ENCODE measurements around the gene C4orf17.

Gene C4orf17

GRCh38 chr4:99537674-99538073 lies 26.9 kb downstream of the C4orf17 start:
- DNase-seq (ENCODE audit: extremely low read depth, low read depth): no peak
- TF ChIP-seq, protein P1, sequence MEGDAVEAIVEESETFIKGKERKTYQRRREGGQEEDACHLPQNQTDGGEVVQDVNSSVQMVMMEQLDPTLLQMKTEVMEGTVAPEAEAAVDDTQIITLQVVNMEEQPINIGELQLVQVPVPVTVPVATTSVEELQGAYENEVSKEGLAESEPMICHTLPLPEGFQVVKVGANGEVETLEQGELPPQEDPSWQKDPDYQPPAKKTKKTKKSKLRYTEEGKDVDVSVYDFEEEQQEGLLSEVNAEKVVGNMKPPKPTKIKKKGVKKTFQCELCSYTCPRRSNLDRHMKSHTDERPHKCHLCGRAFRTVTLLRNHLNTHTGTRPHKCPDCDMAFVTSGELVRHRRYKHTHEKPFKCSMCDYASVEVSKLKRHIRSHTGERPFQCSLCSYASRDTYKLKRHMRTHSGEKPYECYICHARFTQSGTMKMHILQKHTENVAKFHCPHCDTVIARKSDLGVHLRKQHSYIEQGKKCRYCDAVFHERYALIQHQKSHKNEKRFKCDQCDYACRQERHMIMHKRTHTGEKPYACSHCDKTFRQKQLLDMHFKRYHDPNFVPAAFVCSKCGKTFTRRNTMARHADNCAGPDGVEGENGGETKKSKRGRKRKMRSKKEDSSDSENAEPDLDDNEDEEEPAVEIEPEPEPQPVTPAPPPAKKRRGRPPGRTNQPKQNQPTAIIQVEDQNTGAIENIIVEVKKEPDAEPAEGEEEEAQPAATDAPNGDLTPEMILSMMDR (IDR thresholded peaks at IDR 0.05; ENCODE audit: low read depth, low read length): no peak

DNA sequence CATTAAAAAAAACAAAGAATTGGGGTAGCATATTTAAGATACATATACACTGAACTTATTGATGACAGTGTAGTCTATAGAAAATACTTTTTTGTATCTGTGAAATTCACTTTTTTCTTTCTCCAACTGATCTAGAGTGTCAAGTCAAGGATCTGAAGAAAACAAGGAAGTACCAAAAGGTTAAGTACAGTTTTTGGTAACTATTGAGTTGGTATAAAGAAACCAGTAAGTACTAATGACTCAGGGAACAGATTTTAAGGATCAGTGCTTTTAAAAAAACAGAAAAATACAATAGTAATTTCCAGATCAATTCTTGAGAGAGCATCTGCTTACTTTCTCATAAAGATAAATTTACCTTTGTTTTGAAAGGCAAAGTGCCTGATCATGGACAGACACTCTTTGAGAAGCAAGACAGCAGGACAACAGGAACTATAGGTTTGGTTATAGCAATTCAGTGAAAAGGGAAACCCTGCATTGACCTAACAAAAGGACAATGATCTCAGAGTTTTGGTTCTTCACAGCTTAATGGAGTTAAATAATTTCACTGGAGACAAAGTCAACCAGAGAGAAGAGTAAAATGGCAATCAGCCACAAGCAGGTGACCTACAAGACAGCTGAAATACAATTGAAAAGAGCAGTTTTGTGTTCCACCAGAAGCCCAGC lies 29.6 kb downstream of the C4orf17 start:
- TF ChIP-seq, protein P1 (IDR thresholded peaks at IDR 0.05; ENCODE audit: low read depth, low read length): no peak
- DNase-seq (ENCODE audit: extremely low read depth, low read depth): no peak

DNA sequence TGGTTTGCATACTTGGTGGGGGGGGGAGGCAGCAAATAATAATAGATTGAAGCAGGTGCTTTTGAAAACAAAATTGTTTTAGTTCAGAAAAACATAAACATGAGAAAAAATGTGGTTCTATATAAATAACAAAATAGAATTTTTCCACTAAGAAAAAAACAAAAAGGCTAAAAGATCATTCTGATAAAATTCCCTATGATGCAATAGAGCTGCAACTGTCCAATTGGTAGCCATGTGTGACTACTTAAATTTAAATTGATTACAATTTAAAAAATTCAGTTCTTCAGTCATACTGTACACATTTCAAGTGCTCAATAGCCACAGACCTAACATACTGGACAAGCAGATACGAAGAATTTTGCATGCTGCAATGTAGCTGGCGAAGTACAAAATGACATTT lies 42.1 kb downstream of the C4orf17 start:
- TF ChIP-seq, protein P1 (IDR thresholded peaks at IDR 0.05; ENCODE audit: low read depth, low read length): no peak
- no peak for DNase-seq (ENCODE audit: extremely low read depth, low read depth)

GRCh38 chr4:99563310-99564186 lies 52.7 kb downstream of the C4orf17 start, which contains the start of gene TRMT10A:
TRMT10A (minus strand) TSS chr4:99564039; CDS start chr4:99559338, 4,701 bp downstream.
- TF ChIP-seq, protein P1 (IDR thresholded peaks at IDR 0.05; ENCODE audit: low read depth, low read length): no peak; the same call in 1 of the 2 replicates
- peak; percentile 94 for DNase-seq (ENCODE audit: extremely low read depth, low read depth)

DNA sequence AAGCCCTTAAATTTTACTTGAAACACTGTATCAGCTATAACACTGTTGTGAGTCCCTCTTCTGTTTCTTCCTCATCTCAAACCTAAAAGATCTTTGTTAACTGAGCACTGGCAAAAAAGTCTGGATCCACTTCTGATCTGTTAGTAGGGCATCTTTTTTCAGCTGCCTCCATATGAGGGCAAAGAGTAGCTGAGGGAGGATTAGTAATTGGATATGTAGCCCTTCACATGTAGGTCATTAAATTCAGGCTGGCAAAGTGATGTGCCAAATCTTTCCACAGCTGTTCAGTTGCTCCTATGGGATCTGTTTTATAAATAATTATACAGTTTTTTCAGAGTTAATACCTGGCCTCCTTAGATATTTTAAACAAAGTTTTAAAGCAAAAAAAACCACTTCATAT lies 54.1 kb downstream of the C4orf17 start:
- DNase-seq (ENCODE audit: extremely low read depth, low read depth): no peak

DNA sequence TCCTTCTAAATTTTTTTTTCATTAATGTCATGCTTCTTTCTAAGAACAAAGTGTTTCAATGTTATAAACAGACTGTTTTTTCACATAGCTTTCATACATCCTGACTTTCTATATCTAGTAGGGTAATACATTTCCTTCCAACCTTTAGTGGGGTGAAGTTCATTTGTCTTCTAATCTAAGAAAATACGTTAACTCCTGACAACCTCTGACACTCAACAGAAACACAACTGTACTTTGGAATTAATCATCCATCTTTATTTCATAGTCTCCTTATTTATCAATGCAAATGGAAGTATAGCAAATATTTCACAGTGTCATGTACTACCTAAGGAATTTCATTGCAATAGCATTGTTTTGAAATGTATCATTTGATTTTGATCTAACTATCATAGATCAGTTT lies 61.1 kb downstream of the C4orf17 start:
- TF ChIP-seq, protein P1 (IDR thresholded peaks at IDR 0.05; ENCODE audit: low read depth, low read length): no peak
- no peak for DNase-seq (ENCODE audit: extremely low read depth, low read depth)

More for the DNA sequence above, 54.1 kb downstream of the C4orf17 start:
- TF ChIP-seq, protein P1 (IDR thresholded peaks at IDR 0.05; ENCODE audit: low read depth, low read length): no peak

All from AG09319 (cell line).